ENCODE data around the gene TIAM2.

GRCh38 chr6:155260686-155261085, 265.6 kb downstream of the TIAM2 start:
- no peak for TF ChIP-seq POLR2A (IDR thresholded peaks at IDR 0.05)
- no peak for TF ChIP-seq CTCF (IDR thresholded peaks at IDR 0.05)

Measured in adrenal gland (tissue), 5 donors.